Medulla oblongata (tissue), 1 donor: ENCODE results near the gene USP5.

Source experiments
- DNase-seq: peaks from one replicate; pipeline ENCODE4 v3.0.0-alpha.2; 2015; ENCODE audit errors: extremely low spot score

The USP5 gene

GRCh38 chr12:6851921-6852650 is at the start of gene USP5:
TSS of gene USP5 (plus strand) at chr12:6852150. CDS start at chr12:6852180, 30 bp downstream.
- DNase-seq, result peak; percentile 100

DNA sequence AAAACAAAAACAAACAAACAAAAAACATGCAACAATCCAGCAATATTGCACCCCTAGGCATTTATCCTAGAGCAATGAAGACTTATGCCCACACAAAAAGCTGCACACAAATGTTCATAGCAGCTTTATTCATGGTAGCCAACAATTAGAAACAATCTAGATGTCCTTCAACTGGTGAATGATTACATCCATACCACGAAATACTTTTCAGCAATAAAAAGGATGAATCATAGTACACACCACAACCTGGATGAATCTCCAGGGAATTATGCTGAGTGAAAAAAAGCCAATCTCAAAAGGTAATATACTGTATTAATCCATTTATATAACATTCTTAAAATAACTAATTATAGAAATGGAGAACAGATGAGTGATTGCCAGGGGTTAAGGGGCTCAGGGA is 44.8 kb upstream of the USP5 start:
- DNase-seq, result no peak

GRCh38 chr12:6809056-6809455 is 42.9 kb upstream of the USP5 start:
- DNase-seq, result no peak

DNA sequence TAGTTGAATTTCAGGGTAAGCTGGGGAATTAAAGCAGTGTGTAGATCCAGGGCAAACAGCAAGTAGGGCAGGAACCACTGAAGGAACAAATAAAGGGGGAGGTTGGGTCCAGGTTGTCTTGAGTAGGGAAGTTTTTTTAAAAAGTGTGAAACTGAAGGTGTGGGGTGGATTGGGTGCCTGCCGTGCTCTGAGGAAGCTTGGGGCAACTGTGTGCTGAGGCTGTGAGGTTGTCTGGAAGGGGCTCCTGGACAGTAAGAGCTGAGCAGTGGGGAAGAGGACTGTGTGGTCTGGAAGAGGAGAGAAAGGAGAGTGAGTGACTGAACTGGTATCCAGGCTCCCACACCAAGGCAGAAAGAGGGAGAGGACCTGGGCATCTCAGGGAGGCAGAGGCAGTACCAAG is 41.2 kb upstream of the USP5 start:
- DNase-seq, result no peak

DNA sequence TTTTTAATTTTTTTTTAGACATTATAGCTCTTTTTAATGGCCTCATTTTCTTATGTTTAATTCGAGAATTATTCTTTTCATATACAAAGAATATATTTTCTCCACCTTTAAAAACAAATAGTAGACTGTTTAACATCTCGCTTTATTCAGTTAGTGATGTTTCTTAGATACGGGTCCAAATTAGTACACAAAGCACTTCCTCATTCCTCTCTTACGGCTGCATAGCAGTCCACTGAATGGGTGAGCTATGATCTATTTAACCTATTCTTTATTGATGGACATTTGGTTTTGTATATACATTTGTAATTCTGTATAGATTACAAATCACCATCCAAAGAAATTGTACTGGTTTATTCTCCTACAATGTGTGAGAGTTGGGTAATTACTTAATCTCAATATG is 38.6 kb upstream of the USP5 start:
- no peak for DNase-seq

DNA sequence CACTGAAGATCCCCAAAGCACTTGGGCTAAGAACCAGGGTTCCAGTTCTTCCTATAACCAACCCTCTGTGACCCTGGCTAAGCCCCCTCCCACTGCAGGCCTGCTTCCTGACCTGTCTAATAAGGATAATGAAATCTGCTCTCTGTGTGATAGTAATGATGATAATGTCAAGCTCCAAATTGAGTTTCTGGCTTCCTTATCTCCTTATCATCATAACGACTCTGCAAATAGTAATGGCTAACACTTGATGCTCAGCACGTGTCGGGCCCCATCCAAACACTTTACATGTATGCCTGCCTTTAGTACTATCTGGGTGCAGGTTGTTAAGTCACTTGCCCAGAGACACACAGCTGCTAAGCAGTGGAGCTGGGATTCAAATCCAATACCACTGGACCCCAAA is 35.4 kb upstream of the USP5 start:
- no peak for DNase-seq

GRCh38 chr12:6817098-6817497 is 34.9 kb upstream of the USP5 start:
- DNase-seq, result no peak

- no peak for DNase-seq
These were observed 34.2 kb upstream of the USP5 start for GRCh38 chr12:6817662-6818157.

GRCh38 chr12:6818222-6818621 is 33.7 kb upstream of the USP5 start:
- no peak for DNase-seq

- no peak for DNase-seq
These were observed 33.3 kb upstream of the USP5 start for GRCh38 chr12:6818645-6819044.

GRCh38 chr12:6819106-6820030 is 32.6 kb upstream of the USP5 start:
- DNase-seq, result no peak

- no peak for DNase-seq
These were observed 31.8 kb upstream of the USP5 start for GRCh38 chr12:6820166-6820565.

- DNase-seq, result peak; percentile 19
These were observed 30.1 kb upstream of the USP5 start, which contains the start of gene GPR162 for GRCh38 chr12:6821591-6822425. TSS of gene GPR162 (plus strand) at chr12:6821821. CDS start at chr12:6823899, 2,078 bp downstream.

- no peak for DNase-seq
These were observed 29.4 kb upstream of the USP5 start for GRCh38 chr12:6822426-6823135.

DNA sequence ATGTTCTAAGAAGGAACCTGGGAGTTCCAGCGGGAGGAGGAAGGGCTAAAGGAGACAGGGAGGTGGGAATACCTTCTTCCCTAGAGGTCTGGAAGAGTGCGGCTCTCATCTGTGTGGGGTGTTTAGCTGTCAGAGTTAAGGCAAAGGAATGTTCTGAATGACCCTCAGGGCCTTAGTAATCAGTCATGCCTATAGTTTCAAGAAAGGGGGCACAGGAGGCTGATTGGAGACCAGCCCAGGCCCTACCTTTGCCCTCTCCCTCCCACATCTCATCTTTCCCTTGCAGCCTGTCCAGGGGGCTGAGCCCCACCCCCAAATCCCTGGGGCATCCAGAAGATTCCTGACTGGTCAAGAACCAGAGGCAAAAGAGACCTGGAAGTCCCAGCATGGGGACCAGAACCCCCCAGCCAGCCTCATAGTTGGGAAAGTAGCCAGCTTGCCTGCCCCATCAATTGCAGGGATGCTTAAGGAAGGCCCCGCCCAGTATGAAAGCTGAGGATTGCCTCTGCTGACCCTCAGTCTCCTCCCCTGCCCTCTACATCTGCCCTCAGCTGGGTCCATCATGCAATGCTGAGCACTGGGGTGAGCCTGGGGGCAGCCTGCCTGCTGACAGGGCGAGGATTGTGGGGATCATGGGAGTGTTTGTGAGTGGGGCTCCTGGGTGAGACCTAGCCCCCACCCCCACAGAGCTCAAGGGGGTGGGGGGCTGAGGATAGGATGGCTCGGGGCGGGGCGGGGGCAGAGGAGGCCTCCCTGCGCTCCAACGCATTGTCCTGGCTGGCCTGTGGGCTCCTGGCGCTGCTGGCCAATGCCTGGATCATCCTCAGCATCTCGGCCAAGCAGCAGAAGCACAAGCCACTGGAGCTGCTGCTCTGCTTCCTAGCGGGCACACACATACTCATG is 28.5 kb upstream of the USP5 start:
- no peak for DNase-seq

GRCh38 chr12:6824085-6824775 is 27.7 kb upstream of the USP5 start:
- no peak for DNase-seq

DNA sequence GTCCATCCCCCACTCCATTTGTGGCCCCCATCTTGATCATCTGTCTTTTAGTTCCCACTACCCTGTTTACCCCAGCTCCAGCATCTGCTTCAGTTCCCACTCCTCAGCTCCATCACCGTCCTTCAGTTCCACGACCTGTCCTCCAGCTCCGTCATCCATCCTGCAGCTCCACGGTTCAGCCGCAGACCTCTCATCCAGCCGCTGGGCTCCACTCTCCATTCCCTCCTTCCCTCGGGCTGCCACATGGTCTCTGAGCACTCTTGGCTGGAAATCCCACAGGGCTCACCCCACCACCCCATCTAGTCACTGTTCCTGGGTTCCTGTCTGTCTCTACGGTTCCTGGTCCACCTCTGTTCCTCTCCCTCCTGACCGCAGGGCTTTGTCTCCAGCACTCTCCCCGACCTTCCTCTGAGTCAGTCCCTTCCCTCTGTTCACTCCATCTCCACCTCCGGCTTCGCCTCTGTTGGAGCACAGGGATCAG is 27.0 kb upstream of the USP5 start:
- DNase-seq, result no peak

GRCh38 chr12:6825398-6826124 is 26.4 kb upstream of the USP5 start:
- peak; percentile 87 for DNase-seq
